Measurements from ENCODE around the gene NOS1AP.
A peak's percentile ranks its signal among the peaks of the same experiment; 100 is the strongest.

Gene NOS1AP

DNA sequence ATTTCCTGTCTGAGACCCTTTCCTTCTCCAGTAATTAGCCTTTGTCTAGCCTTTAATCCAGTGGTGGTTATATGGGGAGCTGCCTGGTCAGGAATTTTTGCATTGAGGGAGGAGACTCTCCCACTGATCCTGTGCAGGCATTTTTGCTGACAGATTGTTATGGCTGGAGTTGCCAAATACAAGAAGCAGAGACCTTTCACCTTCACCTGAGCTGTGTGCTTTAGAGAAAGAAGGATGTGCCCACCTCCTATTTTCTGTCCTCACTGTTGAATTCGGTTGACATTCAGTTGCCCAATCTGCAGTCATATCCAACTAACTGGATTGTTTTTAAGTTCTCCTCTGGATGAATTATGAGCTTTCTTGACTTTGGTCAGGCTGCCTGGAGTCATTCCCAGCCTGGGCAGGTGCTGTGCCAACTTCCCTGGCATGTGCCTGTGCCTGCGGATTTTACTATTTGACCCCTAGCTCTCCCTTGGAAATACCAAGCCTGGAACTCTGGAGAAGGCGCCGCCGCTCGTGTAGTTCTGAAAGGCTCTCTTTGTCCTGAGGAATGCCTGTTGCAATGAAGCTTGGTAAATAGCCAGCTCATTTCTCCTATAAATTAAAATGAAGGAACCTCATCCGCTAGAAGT, 143.9 kb downstream of the NOS1AP start:
- no peaks in the 10 kb centered on the region for H3K9me3 Mint-ChIP-seq
- peak overlapping the region in 1 of 3 experiments; percentile 44 for H3K4me3 Mint-ChIP-seq
- H3K27ac Mint-ChIP-seq = peak overlapping the region; percentile 90 to 97 (median 97)
- no peaks in the 10 kb centered on the region for H3K36me3 Mint-ChIP-seq (ENCODE audit: low read depth)
- TF ChIP-seq, protein P1, sequence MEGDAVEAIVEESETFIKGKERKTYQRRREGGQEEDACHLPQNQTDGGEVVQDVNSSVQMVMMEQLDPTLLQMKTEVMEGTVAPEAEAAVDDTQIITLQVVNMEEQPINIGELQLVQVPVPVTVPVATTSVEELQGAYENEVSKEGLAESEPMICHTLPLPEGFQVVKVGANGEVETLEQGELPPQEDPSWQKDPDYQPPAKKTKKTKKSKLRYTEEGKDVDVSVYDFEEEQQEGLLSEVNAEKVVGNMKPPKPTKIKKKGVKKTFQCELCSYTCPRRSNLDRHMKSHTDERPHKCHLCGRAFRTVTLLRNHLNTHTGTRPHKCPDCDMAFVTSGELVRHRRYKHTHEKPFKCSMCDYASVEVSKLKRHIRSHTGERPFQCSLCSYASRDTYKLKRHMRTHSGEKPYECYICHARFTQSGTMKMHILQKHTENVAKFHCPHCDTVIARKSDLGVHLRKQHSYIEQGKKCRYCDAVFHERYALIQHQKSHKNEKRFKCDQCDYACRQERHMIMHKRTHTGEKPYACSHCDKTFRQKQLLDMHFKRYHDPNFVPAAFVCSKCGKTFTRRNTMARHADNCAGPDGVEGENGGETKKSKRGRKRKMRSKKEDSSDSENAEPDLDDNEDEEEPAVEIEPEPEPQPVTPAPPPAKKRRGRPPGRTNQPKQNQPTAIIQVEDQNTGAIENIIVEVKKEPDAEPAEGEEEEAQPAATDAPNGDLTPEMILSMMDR (IDR thresholded peaks at IDR 0.05; ENCODE audit: unreplicated experiment in 3 of 3) = no peak
- peaks cover 69% of the 10 kb centered on the region for H3K4me1 Mint-ChIP-seq
- peaks cover 3% of the 10 kb centered on the region for H3K27me3 Mint-ChIP-seq (ENCODE audit: low read depth)

DNA sequence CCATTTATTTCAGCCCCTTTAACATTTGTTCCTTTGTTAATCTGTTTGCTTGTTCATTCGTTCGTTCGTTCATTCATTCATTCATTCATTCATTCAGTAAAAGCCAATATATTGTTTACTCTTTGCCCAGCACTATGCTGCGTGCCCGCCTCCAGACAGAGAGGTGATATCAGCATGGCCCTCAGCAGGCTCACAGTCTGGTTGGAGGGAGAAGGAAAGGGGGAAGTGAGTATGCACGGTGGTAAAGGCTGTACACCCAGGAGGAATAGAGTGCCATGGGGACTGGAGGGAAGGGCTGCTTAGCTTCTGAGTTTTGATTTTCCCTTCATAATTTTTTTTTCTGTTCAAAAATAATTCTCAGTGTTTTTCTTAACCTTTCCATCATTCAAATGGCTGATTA, 144.7 kb downstream of the NOS1AP start:
- no peaks in the 10 kb centered on the region for H3K36me3 Mint-ChIP-seq (ENCODE audit: low read depth)
- peaks cover 3% of the 10 kb centered on the region for H3K27me3 Mint-ChIP-seq (ENCODE audit: low read depth)
- peak overlapping the region; percentile 90 to 97 (median 97) for H3K27ac Mint-ChIP-seq
- TF ChIP-seq, protein P1 (IDR thresholded peaks at IDR 0.05; ENCODE audit: unreplicated experiment in 3 of 3) = no peak
- no peak overlapping the region for H3K4me3 Mint-ChIP-seq
- no peaks in the 10 kb centered on the region for H3K9me3 Mint-ChIP-seq
- peaks cover 74% of the 10 kb centered on the region for H3K4me1 Mint-ChIP-seq

DNA sequence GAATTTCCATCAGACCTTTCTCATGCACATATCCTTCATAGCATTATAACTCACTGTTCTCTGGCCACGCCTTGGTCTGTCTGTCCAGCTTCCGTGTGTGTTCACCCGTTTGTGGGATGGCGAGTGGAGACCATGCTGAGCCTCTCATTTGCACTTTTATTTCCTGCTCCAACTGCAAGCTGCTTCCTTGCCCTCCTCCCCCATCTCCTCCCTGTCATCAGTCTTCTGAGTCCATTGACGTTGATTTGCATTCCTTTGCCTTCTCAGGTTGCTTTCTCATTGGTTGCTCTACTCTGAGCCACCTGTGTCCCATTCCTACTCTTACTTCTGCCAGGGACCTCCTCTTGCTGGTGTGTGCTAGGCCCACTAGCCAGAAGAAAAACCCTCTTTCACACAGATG, 146.4 kb downstream of the NOS1AP start:
- Mint-ChIP-seq H3K36me3 (ENCODE audit: low read depth) (no peaks in the 10 kb centered on the region), H3K27me3 (ENCODE audit: low read depth) (peaks cover 8% of the 10 kb centered on the region), H3K9me3 (no peaks in the 10 kb centered on the region), H3K4me1 (peaks cover 70% of the 10 kb centered on the region), H3K27ac (peak overlapping the region; percentile 72 to 96 (median 75)), H3K4me3 (peak overlapping the region in 2 of 3 experiments; percentile 15 to 61)
- TF ChIP-seq, protein P1 (IDR thresholded peaks at IDR 0.05; ENCODE audit: unreplicated experiment in 3 of 3) = no peak

DNA sequence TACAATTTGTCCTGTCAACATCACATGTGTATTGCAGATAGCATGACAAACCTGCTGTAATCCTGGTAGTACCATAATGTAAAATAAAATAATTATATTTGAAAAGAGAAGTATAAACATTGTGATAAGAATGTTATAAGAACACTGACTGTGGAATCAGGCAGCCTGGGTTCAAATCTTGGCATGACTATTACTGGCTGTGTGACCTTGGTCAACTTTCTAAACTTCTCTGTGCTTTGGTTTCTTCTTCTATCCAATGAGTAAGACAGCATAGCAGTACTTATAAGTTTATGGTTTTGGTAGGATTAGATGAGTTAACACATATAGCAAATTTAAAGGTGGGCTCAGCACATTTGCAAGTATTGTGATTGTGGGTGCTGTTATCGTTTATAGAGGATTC, 147.1 kb downstream of the NOS1AP start:
- H3K9me3 Mint-ChIP-seq = no peaks in the 10 kb centered on the region
- no peak overlapping the region for H3K4me3 Mint-ChIP-seq

DNA sequence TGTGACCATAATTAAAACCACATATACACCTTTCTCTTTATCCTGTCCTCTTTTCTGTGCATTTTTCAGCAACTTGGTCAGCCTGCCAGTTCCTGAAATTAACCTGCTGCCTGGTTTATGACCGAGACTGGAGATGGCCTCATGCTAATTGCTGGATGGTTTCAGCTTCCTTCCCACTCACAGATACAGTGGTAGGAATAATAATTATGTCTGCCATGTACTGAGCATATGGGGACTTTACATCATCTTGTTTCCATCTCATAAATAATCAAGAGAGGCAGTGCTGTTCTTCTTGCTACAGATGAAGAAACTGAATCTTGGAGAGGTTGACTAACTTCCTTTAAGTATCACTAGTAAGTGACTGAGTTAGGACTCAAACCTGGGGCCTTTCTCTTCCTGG, 148.2 kb downstream of the NOS1AP start:
- Mint-ChIP-seq H3K4me1 (peaks cover 69% of the 10 kb centered on the region), H3K9me3 (no peaks in the 10 kb centered on the region)

More for the DNA sequence above, 147.1 kb downstream of the NOS1AP start:
- peak overlapping the region in 2 of 3 experiments; percentile 55 to 73 for H3K27ac Mint-ChIP-seq
- TF ChIP-seq, protein P1 (IDR thresholded peaks at IDR 0.05; ENCODE audit: unreplicated experiment in 3 of 3) = no peak
- peaks cover 72% of the 10 kb centered on the region for H3K4me1 Mint-ChIP-seq
- H3K27me3 Mint-ChIP-seq (ENCODE audit: low read depth) = peaks cover 8% of the 10 kb centered on the region
- no peaks in the 10 kb centered on the region for H3K36me3 Mint-ChIP-seq (ENCODE audit: low read depth)

More for the DNA sequence above, 148.2 kb downstream of the NOS1AP start:
- Mint-ChIP-seq H3K27me3 (ENCODE audit: low read depth) (peaks cover 8% of the 10 kb centered on the region), H3K4me3 (no peak overlapping the region), H3K36me3 (ENCODE audit: low read depth) (no peaks in the 10 kb centered on the region), H3K27ac (peak overlapping the region; percentile 42 to 79 (median 77))
- TF ChIP-seq, protein P1 (IDR thresholded peaks at IDR 0.05; ENCODE audit: unreplicated experiment in 3 of 3) = no peak

Measured in nephron (organoid).